OCI-LY7 (cell line): Measurements from ENCODE around the gene ALDH3B1. TPM values are rescaled to one million over a fixed set of nuclear protein-coding genes. Genes with fewer than 3 reads are reported as not detected.

Source experiments
- BruUV-seq: library from RNA; stranded (reverse); fragments of 400-500 nt; replicated peaks from 2 replicates; lab custom pipeline; 2021; lab: Mats Ljungman, UMichigan
- CTCF ChIA-PET: fragments of 300-600 bp; sonication (Branson Sonifier 250); formaldehyde crosslinking; loops from one replicate; lab custom pipeline; 2022; ENCODE audit warnings: antibody characterized with exemption; ENCODE audit not compliant: unreplicated experiment; lab: Charles Lee
- POLR2A ChIA-PET: fragments of 300-600 bp; sonication (Branson Sonifier 250); formaldehyde crosslinking; loops from one replicate; lab custom pipeline; 2022; ENCODE audit warnings: antibody characterized with exemption; lab: Charles Lee
- DNase-seq: peaks from one replicate; pipeline ENCODE4 v3.0.0-alpha.2; 2015; ENCODE audit warnings: low spot score
- H2AFZ ChIP-seq: fragments of 200-600 bp; sonication (generic), shearing (Covaris generic); 2 replicates; pipeline ENCODE4 v1.6.1; 2014; ENCODE audit warnings: mild to moderate bottlenecking, antibody characterized with exemption, low read length, moderate library complexity
- H3K27ac ChIP-seq: fragments of 200-600 bp; sonication (generic); 2 replicates; pipeline ENCODE4 v1.5.1; 2014; ENCODE audit warnings: mixed run types, low read depth, mild to moderate bottlenecking, moderate library complexity, low read length, inconsistent platforms; ENCODE audit not compliant: poor library complexity, severe bottlenecking
- H3K36me3 ChIP-seq: fragments of 200-600 bp; sonication (generic); 2 replicates; pipeline ENCODE4 v1.6.1; 2014; ENCODE audit warnings: mild to moderate bottlenecking, antibody characterized with exemption, low read length, moderate library complexity, mixed read lengths; ENCODE audit not compliant: insufficient read depth
- H3K4me1 ChIP-seq: fragments of 200-600 bp; sonication (generic); 2 replicates; pipeline ENCODE4 v1.5.1; 2014; ENCODE audit warnings: mild to moderate bottlenecking, low read length; ENCODE audit not compliant: insufficient read depth, poor library complexity, severe bottlenecking
- H3K4me2 ChIP-seq: fragments of 200-600 bp; sonication (generic); 2 replicates; pipeline ENCODE4 v1.6.1; 2014; ENCODE audit warnings: mild to moderate bottlenecking, low read length
- H3K4me3 ChIP-seq: fragments of 200-600 bp; sonication (generic); 2 replicates; pipeline ENCODE4 v1.5.1; 2014; ENCODE audit warnings: mild to moderate bottlenecking, low read depth, low read length; ENCODE audit not compliant: poor library complexity, severe bottlenecking
- H3K79me2 ChIP-seq: fragments of 200-600 bp; sonication (generic); 2 replicates; pipeline ENCODE4 v1.6.1; 2016; ENCODE audit warnings: low read depth, mild to moderate bottlenecking, low read length, moderate library complexity, mixed read lengths; ENCODE audit not compliant: insufficient read depth
- H3K9me2 ChIP-seq: fragments of 200-600 bp; sonication (generic); 2 replicates; pipeline ENCODE4 v1.6.1; 2016; ENCODE audit warnings: mild to moderate bottlenecking, low read length, mixed read lengths; ENCODE audit not compliant: insufficient read depth
- H3K9me3 ChIP-seq: fragments of 200-600 bp; sonication (generic); 2 replicates; pipeline ENCODE4 v1.6.1; 2014; ENCODE audit warnings: mild to moderate bottlenecking, mixed run types, low read length, mixed read lengths
- H4K20me1 ChIP-seq: fragments of 200-600 bp; sonication (generic); 2 replicates; pipeline ENCODE4 v1.6.1; 2014; ENCODE audit warnings: mild to moderate bottlenecking, antibody characterized with exemption, low read length, moderate library complexity, mixed read lengths; ENCODE audit not compliant: insufficient read depth
- EZH2phosphoT487 ChIP-seq: fragments of 200-600 bp; sonication (generic); IDR thresholded peaks from 2 replicates; pipeline ENCODE4 v1.6.1; 2018; ENCODE audit warnings: low read depth, borderline replicate concordance, mild to moderate bottlenecking, mixed run types, antibody characterized with exemption, low read length, moderate library complexity, mixed read lengths
- intact Hi-C: fragments of 100-400 bp; cut with micrococcal nuclease; formaldehyde crosslinking; loops from one replicate; pipeline ENCODE4 v1.10.0; 2022; ENCODE audit not compliant: unreplicated experiment
- total RNA-seq, 2 experiments: library from RNA; depleted of rRNA in 1 of 2; stranded (reverse); fragments of >200 nt in 1 of 2; shearing (Covaris generic) in 1 of 2; gene quantifications; 2 replicates each; pipeline ENCODE4 v1.2.3, GENCODE V29; 2014 to 2022
- TF ChIP-seq, protein P1 (sequence below): fragments of 200-600 bp; sonication (generic); conservative IDR thresholded peaks from 2 replicates; pipeline ENCODE4 v1.5.1; 2014; ENCODE audit warnings: mild to moderate bottlenecking, antibody characterized with exemption, low read length, moderate library complexity, mixed read lengths

ALDH3B1 gene
- total RNA-seq, 2 experiments from 2014 or later = 0.50 to 0.53 TPM

DNA sequence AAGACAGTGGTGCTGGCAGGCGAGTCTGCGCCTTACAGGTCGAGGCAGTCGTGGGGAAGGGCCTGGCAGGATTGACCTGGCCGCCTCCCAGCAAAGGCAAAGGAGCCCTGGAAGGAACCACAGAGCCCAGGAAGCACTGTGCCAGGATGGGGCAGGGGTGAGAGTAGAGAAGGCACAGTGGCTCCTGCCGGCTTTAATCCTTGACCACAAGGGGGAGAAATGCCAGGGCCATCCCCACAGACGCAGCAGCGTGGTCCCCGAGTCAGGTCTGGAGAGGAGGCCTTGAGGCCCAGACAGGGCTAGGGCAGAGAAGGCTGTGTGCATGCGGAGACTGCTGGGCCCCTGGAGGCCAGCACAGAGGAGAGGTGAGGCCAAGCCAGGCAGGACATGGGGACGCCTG lies 10.4 kb downstream of the ALDH3B1 start:
- Histone ChIP-seq H3K9me3 (no peaks in the 10 kb centered on the region), H3K9me2 (no peaks in the 10 kb centered on the region), H4K20me1 (no peaks in the 10 kb centered on the region), H3K36me3 (no peaks in the 10 kb centered on the region), H2AFZ (no peak overlapping the region), H3K4me3 (no peak overlapping the region), H3K4me2 (no peak overlapping the region), H3K4me1 (peaks cover 5% of the 10 kb centered on the region), H3K79me2 (no peaks in the 10 kb centered on the region), H3K27ac (no peak overlapping the region)
- ChIA-PET CTCF (no interaction called here), POLR2A (no interaction called here)
- intact Hi-C loops = no loop called here
- TF ChIP-seq EZH2phosphoT487 = no peak
- TF ChIP-seq, protein P1, sequence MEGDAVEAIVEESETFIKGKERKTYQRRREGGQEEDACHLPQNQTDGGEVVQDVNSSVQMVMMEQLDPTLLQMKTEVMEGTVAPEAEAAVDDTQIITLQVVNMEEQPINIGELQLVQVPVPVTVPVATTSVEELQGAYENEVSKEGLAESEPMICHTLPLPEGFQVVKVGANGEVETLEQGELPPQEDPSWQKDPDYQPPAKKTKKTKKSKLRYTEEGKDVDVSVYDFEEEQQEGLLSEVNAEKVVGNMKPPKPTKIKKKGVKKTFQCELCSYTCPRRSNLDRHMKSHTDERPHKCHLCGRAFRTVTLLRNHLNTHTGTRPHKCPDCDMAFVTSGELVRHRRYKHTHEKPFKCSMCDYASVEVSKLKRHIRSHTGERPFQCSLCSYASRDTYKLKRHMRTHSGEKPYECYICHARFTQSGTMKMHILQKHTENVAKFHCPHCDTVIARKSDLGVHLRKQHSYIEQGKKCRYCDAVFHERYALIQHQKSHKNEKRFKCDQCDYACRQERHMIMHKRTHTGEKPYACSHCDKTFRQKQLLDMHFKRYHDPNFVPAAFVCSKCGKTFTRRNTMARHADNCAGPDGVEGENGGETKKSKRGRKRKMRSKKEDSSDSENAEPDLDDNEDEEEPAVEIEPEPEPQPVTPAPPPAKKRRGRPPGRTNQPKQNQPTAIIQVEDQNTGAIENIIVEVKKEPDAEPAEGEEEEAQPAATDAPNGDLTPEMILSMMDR = no peak; the same call in 1 of the 2 replicates
- peak; percentile 23 for DNase-seq
- no TSS peak for BruUV-seq

DNA sequence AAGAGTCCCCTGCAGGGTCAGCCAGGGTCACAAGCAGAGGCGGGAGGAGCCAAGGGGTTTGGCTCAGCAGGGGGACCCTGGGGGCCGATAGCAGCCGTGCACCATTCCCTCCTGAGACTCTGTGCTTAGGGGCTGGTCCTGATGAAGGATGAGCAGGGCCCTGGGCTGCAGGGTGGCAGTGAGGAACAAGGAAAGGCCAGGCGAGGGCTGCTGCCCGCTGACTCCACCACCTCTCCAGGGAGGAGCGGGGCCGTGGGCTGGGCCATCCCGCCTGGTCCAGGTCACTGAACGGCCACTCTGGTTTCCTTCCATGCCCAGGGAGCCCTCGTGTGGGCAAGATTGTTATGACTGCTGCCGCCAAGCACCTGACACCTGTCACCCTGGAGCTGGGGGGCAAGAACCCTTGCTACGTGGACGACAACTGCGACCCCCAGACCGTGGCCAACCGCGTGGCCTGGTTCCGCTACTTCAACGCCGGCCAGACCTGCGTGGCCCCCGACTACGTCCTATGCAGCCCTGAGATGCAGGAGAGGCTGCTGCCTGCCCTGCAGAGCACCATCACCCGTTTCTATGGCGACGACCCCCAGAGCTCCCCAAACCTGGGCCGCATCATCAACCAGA lies 11.2 kb downstream of the ALDH3B1 start:
- H3K9me2 ChIP-seq = no peaks in the 10 kb centered on the region
- no peaks in the 10 kb centered on the region for H3K9me3 ChIP-seq
- H4K20me1 ChIP-seq = no peaks in the 10 kb centered on the region
- H3K36me3 ChIP-seq = no peaks in the 10 kb centered on the region
- no peaks in the 10 kb centered on the region for H3K79me2 ChIP-seq
- H3K4me1 ChIP-seq = peaks cover 6% of the 10 kb centered on the region
- DNase-seq = peak; percentile 41
- H3K4me2 ChIP-seq = no peak overlapping the region
- H3K27ac ChIP-seq = no peak overlapping the region
- H2AFZ ChIP-seq = no peak overlapping the region
- no peak overlapping the region for H3K4me3 ChIP-seq
- no peak for TF ChIP-seq EZH2phosphoT487
- TF ChIP-seq, protein P1 = peak; percentile 59
- BruUV-seq = no TSS peak
- CTCF ChIA-PET = no interaction called here
- POLR2A ChIA-PET = no interaction called here
- intact Hi-C loops = no loop called here

DNA sequence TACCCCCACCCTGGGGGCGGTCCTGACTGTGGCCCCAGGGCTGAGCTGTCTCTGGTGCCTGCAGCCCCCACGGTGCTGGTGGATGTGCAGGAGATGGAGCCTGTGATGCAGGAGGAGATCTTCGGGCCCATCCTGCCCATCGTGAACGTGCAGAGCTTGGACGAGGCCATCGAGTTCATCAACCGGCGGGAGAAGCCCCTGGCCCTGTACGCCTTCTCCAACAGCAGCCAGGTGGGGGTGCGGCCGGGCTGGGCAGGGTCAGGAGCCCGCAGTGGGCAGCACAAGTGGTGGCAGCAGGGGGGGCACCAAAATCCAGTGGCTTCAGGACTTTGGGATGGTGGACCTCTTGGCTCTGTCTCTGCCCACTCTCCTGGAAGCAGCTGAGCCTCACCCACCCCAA lies 12.4 kb downstream of the ALDH3B1 start:
- H3K27ac ChIP-seq = no peak overlapping the region
- DNase-seq = no peak
- TF ChIP-seq, protein P1 = no peak
- TF ChIP-seq EZH2phosphoT487 = no peak
- no peaks in the 10 kb centered on the region for H3K36me3 ChIP-seq
- H3K4me2 ChIP-seq = no peak overlapping the region
- H3K4me3 ChIP-seq = no peak overlapping the region
- peaks cover 16% of the 10 kb centered on the region for H3K4me1 ChIP-seq
- H3K9me2 ChIP-seq = no peaks in the 10 kb centered on the region
- H3K9me3 ChIP-seq = no peaks in the 10 kb centered on the region
- intact Hi-C loops = no loop called here
- no TSS peak for BruUV-seq
- ChIA-PET POLR2A (no interaction called here), CTCF (no interaction called here)
- H3K79me2 ChIP-seq = no peaks in the 10 kb centered on the region
- H4K20me1 ChIP-seq = no peaks in the 10 kb centered on the region
- no peak overlapping the region for H2AFZ ChIP-seq
